CD1c-positive myeloid dendritic cell (primary cell): ENCODE measurements around the gene PREP.

ENCODE experiments used
- DNase-seq: peaks from one replicate; pipeline ENCODE4 v3.0.0-alpha.2; 2016; ENCODE audit errors: extremely low spot score

Gene PREP

GRCh38 chr6:105308840-105309239 is 94.0 kb downstream of the PREP start:
- DNase-seq, result no peak

GRCh38 chr6:105305521-105305920 is 97.4 kb downstream of the PREP start:
- DNase-seq, result no peak

- no peak for DNase-seq
Measured at GRCh38 chr6:105304825-105305224, 98.1 kb downstream of the PREP start.

DNA sequence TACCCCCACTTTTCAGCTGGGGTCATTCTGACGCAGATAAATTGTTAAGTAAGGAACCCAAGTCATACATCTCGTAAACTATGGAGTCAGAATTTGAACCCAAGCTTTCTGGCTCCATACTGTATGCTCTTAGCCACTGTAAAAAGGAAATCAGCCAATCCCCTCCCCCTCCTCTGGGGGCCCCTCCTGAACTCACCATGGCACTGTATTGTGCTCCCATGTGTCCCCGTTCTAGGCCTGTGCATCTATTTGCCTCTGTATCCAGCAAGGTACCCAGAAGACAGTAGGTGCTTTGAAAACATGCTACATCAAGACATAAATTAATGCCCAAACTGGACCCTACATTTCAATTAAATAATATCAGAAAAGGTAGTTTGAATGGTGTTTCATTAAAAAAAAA is 98.5 kb downstream of the PREP start:
- DNase-seq, result no peak

DNA sequence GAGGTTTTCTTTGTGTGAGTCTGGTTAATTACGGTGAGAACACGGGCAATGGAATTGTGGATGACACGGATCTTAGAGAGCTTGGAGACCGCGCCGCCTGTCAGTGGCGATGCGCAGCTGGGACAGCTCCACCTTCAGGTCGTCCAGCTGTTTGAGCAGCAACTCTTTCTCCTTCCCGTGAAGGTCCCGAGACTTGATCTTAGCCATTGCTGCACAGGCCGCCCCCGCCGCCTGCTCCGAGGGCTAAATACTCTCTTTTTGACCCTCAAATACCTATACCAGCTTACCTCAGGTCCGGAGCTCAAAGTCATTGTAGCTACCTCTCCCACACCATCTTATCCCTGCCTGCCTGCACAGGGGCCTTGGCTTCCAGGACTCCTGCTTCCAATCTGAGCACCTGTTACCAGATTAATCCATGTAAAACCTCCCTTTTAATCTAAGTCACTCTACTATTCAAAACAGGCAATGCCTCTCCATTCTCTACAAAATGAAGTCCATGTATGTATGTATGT is 100.2 kb downstream of the PREP start:
- DNase-seq, result no peak

- no peak for DNase-seq
Measured at GRCh38 chr6:105301756-105302616, 100.9 kb downstream of the PREP start.

DNA sequence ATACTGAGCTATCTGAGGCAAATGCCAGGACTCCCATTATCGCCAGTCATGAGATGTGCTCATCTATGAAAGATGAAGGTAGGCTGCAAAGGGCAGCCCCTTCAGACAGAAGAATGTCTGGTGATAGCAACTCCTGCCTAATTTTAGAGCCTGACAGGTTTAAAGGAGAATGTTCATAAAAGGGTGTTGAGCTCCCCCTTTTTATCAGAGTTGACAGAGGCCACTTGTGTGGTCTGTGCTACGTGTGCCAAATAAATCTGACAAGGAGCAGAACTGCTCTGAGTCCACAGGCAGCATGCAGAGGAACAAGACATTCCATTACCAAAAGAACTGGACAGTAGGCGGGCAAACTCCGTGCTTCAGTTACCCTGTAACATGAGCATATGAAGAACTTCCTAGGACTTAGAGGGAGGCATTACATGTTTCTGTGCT is 101.8 kb downstream of the PREP start:
- DNase-seq, result no peak

- no peak for DNase-seq
Measured at GRCh38 chr6:105300090-105300489, 102.8 kb downstream of the PREP start.

DNA sequence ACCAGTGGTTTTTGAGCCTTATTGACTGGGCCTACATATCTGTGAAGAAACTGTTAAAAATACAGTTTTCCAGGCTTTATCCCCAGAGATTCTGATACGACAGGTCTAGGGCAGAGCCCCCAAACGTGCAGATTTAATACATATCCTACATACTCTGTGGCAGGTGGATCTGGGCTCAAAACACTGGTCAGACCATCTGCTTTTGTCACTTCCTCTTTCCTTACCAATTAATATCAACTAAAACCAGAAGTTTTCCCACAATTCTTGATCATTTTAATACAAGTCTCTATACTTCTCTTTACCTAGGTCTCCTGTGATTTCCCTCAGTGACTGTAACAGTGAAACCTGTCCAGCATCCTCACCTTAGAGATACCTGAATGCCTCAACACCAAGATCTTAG is 108.8 kb downstream of the PREP start:
- DNase-seq, result no peak

DNA sequence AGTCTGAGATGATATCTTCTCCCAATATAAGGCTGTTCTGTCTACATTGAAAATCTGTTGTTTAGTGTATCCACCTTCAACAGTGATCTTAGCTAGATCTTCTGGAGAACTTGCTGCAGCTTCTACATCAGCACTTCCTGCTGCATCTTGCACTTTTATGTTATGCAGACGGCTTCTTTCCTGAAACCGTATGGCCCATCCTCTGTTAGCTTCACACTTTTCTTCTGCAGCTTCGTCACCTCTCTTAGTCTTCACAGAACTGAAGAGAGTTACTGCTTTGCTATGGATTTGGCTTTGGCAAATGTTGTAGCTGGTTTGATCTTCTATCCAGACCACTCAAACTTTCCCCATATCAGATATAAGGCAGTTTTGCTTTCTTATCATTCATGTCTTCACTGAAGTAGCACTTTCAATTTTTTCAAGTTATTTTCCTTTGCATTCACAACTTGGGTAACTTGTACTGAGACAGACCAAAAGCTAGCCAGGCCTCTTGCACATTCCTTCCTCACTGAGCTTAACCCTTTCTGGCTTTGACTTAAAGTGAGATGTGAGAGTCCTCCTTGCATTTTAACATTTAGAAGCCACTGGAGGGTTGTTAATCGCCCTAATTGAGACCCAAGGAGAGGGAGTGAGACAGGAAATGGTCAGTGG is 110.1 kb downstream of the PREP start:
- no peak for DNase-seq

GRCh38 chr6:105291525-105291924 is 111.4 kb downstream of the PREP start:
- DNase-seq, result no peak

- no peak for DNase-seq
Measured at GRCh38 chr6:105282631-105283585, 120.0 kb downstream of the PREP start.

- DNase-seq, result no peak
Measured at GRCh38 chr6:105280033-105280432, 122.8 kb downstream of the PREP start.

DNA sequence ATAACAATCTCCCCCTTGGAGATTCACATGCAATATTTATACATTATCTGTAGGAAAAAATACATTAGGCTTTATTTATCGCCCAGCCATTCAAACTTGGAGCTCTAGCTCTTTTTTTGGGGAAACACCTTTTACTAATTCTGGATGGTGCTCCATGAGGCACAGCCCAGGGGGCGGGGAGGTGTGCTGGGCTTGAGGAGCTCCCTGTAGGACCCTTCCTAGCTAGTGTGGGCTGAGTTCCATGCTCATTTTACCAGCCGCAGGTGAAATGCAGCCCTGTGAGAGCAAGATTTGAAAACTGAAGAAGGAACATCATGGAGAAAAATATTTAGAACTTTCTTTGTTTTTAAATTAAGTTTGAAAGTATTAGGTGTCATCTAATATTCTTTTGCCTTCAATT is 123.4 kb downstream of the PREP start:
- no peak for DNase-seq

- DNase-seq, result no peak
Measured at GRCh38 chr6:105278813-105279212, 124.1 kb downstream of the PREP start.

- DNase-seq, result no peak
Measured at GRCh38 chr6:105278035-105278434, 124.8 kb downstream of the PREP start.

DNA sequence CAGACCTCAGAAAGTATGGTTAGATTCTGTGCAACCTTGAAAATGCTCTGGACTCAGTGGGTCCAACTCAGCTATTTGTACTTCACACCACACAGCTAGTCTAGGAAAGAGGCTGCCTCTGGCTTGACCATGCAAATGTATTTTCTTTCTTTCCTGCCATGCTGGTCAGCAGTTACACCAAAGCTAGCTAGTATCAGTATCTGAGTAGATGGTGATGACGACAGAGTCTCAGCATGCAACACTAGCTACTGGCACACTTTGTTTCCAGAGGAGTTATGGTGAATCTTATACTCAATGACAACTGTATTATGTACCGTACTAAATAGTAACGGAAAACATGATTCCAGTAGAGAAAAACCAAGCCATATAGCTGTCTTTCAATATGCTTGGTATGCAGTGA is 126.5 kb downstream of the PREP start:
- no peak for DNase-seq

DNA sequence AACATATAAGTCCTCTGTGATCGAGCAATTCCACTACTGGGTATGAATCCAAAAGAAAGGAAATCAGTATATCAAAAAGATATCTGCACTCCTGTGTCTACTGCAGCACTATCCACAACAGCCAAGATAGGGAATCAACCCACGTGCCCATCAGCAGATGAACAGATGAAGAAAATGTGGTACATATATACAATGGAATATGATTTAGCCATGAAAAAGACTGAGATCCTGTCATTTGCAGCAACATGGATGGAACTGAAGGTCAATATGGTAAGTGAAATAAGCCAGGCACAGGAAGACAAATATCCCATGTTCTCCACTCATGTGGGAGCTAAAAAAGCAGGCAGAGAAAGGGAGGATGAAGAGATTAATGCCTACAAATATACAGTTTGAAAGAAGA is 127.3 kb downstream of the PREP start:
- no peak for DNase-seq

DNA sequence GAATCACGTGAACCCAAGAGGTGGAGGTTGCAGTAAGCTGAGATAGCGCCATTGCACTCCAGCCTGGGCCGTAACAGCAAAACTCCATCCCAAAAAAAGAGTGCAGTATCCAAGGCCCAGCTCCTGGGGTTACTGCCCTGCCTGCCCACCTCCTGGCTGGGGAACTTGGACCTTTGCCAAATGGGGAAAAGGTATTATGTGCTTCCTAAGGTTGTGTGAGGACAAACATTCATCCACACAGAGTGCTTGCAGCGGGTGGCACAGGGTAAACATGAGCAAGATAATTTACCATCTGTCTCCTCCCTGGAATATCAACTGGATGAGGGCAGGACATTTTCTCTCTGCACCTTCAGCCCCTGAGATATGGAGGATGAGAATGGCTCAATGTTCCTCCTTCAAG is 128.2 kb downstream of the PREP start:
- DNase-seq, result no peak

- no peak for DNase-seq
Measured at GRCh38 chr6:105273589-105273988, 129.3 kb downstream of the PREP start.

GRCh38 chr6:105272786-105273185 is 130.1 kb downstream of the PREP start:
- no peak for DNase-seq

- no peak for DNase-seq
Measured at GRCh38 chr6:105270511-105270910, 132.4 kb downstream of the PREP start.
